SK-N-SH treated with all-trans-retinoic acid at 6 μM for 48 hours (cell line): Measurements from ENCODE around the gene NMRK2.

ENCODE experiments used
- ATAC-seq: fragments of 200-7000 bp; cut with Tn5 transposase; 3 replicates; pipeline ENCODE4 v1.9.1; 2020; ENCODE audit warnings: mild to moderate bottlenecking, moderate library complexity
- BACH2 ChIP-seq: fragments of 250-450 bp; sonication (Bioruptor Pico); IDR thresholded peaks from 2 replicates; pipeline ENCODE4 v1.9.0; 2021; ENCODE audit warnings: mild to moderate bottlenecking, borderline replicate concordance
- CSDC2 ChIP-seq: fragments of 250-450 bp; sonication (Bioruptor Pico); IDR thresholded peaks from 2 replicates; pipeline ENCODE4 v1.5.0; 2020; ENCODE audit warnings: mild to moderate bottlenecking, moderate library complexity
- ESRRG ChIP-seq: fragments of 250-450 bp; sonication (Bioruptor Pico); IDR thresholded peaks from 2 replicates; pipeline ENCODE4 v1.6.1; 2021; ENCODE audit warnings: mild to moderate bottlenecking
- GLIS3 ChIP-seq: fragments of 250-450 bp; sonication (Bioruptor Pico); IDR thresholded peaks from 2 replicates; pipeline ENCODE4 v1.5.0; 2020; ENCODE audit warnings: mild to moderate bottlenecking, moderate library complexity
- ISL1 ChIP-seq: fragments of 250-450 bp; sonication (Bioruptor Pico); IDR thresholded peaks from 2 replicates; pipeline ENCODE4 v2.1.2; 2022; ENCODE audit warnings: mild to moderate bottlenecking, moderate library complexity
- OSR1 ChIP-seq: fragments of 250-450 bp; sonication (Bioruptor Pico); IDR thresholded peaks from 2 replicates; pipeline ENCODE4 v1.8.0; 2022; ENCODE audit warnings: moderate library complexity, mild to moderate bottlenecking, inconsistent platforms
- PPARA ChIP-seq: fragments of 250-450 bp; sonication (Bioruptor Pico); IDR thresholded peaks from 2 replicates; pipeline ENCODE4 v1.5.0; 2020; ENCODE audit warnings: mild to moderate bottlenecking, borderline replicate concordance
- SNAI2 ChIP-seq: fragments of 250-450 bp; sonication (Bioruptor Pico); IDR thresholded peaks from 2 replicates; pipeline ENCODE4 v1.5.0; 2020; ENCODE audit warnings: mild to moderate bottlenecking, moderate library complexity
- TOX ChIP-seq: fragments of 250-450 bp; sonication (Bioruptor Pico); IDR thresholded peaks from 2 replicates; pipeline ENCODE4 v1.8.0; 2021; ENCODE audit warnings: mild to moderate bottlenecking, moderate library complexity, borderline replicate concordance
- ZC3H10 ChIP-seq: fragments of 250-450 bp; sonication (Bioruptor Pico); IDR thresholded peaks from 2 replicates; pipeline ENCODE4 v1.5.1; 2021; ENCODE audit warnings: mild to moderate bottlenecking, moderate library complexity
- ZFP3 ChIP-seq: fragments of 250-450 bp; sonication (Bioruptor Pico); IDR thresholded peaks from 2 replicates; pipeline ENCODE4 v1.5.0; 2020; ENCODE audit warnings: mild to moderate bottlenecking, moderate library complexity
- ZFP30 ChIP-seq: fragments of 450-650 bp; formaldehyde crosslinking; IDR thresholded peaks from 2 replicates; pipeline ENCODE4 v1.5.0; 2022; ENCODE audit warnings: mild to moderate bottlenecking, moderate library complexity
- ZNF565 ChIP-seq: fragments of 450-650 bp; formaldehyde crosslinking; conservative IDR thresholded peaks from 2 replicates; pipeline ENCODE4 v1.5.0; 2020; ENCODE audit warnings: low read depth, mild to moderate bottlenecking, moderate library complexity
- TF ChIP-seq, protein P1 (sequence below): fragments of 250-450 bp; sonication (Bioruptor Pico); IDR thresholded peaks from 2 replicates; pipeline ENCODE4 v1.5.1; 2021; ENCODE audit warnings: mild to moderate bottlenecking, moderate library complexity
- TF ChIP-seq, protein P2 (sequence below): fragments of 250-450 bp; sonication (Bioruptor Pico); IDR thresholded peaks from 2 replicates; pipeline ENCODE4 v1.8.0; 2021; ENCODE audit warnings: low read depth, mild to moderate bottlenecking, moderate library complexity, borderline replicate concordance
- TF ChIP-seq, protein P3 (sequence below): fragments of 250-450 bp; sonication (Bioruptor Pico); IDR thresholded peaks from 2 replicates; pipeline ENCODE4 v1.5.1; 2020; ENCODE audit warnings: low read depth, mild to moderate bottlenecking, moderate library complexity
- TF ChIP-seq, protein P4 (sequence below): fragments of 250-450 bp; sonication (Bioruptor Pico); IDR thresholded peaks from 2 replicates; pipeline ENCODE4 v1.8.0; 2020; ENCODE audit warnings: mild to moderate bottlenecking, moderate library complexity, borderline replicate concordance

Gene NMRK2

GRCh38 chr19:3984908-3985642 lies 52.2 kb downstream of the NMRK2 start, which contains the start of gene EEF2:
Gene EEF2, minus strand, starts transcription at chr19:3985463. Its CDS starts 83 bp downstream, at chr19:3985380.
- TF ChIP-seq, protein P1, sequence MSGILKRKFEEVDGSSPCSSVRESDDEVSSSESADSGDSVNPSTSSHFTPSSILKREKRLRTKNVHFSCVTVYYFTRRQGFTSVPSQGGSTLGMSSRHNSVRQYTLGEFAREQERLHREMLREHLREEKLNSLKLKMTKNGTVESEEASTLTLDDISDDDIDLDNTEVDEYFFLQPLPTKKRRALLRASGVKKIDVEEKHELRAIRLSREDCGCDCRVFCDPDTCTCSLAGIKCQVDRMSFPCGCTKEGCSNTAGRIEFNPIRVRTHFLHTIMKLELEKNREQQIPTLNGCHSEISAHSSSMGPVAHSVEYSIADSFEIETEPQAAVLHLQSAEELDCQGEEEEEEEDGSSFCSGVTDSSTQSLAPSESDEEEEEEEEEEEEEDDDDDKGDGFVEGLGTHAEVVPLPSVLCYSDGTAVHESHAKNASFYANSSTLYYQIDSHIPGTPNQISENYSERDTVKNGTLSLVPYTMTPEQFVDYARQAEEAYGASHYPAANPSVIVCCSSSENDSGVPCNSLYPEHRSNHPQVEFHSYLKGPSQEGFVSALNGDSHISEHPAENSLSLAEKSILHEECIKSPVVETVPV, result no peak
- TF ChIP-seq, protein P2, sequence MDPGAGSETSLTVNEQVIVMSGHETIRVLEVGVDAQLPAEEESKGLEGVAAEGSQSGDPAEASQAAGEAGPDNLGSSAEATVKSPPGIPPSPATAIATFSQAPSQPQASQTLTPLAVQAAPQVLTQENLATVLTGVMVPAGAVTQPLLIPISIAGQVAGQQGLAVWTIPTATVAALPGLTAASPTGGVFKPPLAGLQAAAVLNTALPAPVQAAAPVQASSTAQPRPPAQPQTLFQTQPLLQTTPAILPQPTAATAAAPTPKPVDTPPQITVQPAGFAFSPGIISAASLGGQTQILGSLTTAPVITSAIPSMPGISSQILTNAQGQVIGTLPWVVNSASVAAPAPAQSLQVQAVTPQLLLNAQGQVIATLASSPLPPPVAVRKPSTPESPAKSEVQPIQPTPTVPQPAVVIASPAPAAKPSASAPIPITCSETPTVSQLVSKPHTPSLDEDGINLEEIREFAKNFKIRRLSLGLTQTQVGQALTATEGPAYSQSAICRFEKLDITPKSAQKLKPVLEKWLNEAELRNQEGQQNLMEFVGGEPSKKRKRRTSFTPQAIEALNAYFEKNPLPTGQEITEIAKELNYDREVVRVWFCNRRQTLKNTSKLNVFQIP (CRISPR knock-in tag), result peak; percentile 86; the same call in 1 of the 2 replicates
- TF ChIP-seq ZFP3 (CRISPR knock-in tag), result no peak; the same call in 1 of the 2 replicates
- peak; percentile 24 for ATAC-seq

DNA sequence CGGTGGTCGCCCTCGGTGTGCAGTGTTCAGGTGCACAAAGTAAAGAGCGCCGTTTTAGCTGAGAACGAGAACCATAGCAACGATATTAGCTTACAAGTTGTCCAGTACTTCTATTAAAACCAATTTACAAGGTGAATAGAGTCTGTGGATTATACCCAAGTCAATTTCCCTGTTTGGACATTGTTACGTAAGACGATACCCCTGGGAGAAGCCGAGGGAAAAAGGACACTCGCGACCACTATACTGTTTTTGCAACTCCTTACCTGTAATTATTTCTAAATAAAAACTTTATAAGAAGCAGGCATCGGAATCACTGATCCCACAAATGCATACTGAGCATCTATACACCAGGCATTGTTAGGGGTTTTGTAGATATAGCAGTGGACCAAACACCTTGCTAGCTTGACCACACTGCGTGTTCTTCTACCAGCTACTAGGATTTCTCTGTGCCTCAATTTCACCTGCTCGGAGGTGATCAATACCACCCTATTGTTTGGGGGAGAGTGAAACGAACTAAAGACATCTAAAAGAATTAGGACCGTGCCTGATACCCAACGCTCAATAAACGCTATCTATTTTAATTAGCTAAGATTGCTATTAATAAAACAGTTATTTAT lies 52.9 kb downstream of the NMRK2 start:
- no peak for TF ChIP-seq SNAI2 (CRISPR knock-in tag)
- no peak for ATAC-seq

DNA sequence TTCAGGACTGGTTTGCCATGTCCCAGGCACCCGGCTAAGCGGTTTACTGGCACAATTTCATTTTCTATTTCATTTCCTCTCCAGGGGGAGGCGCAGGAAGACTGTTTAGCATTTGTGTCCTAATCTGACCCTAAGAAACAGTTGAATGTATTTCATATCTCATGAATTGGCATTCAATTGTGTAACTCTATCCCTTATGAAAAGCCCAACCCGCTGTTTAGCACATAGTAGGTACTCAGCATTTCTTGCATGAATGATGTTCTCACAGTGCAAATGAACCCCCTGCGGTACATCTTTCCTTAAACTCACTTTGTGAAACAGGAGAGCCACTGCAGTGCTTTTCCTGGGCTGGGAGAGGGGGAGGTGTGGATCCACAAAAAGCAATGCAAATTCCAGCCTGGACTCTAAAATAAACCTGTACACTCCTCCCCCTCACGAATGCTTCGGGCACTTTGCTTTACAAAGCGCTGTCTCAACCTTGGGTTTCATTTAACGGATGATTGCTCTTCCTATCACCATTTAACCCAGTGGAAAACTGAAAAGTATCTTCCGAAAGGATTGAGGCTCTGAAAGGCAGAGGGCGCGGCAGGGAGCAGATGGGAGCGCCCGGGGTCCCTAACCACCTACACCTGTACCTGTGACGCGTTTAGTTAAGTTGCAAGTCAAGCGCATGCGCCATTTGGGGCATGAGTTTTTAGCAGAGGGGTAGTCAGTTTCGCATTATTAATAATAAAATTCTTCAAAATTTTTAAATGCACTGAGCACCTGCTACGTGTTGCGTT lies 53.6 kb downstream of the NMRK2 start:
- no peak for TF ChIP-seq OSR1 (CRISPR knock-in tag)
- TF ChIP-seq, protein P1, result no peak
- TF ChIP-seq ZFP30 (CRISPR knock-in tag), result no peak
- TF ChIP-seq SNAI2 (CRISPR knock-in tag), result no peak
- TF ChIP-seq ESRRG (CRISPR knock-in tag), result no peak
- no peak for TF ChIP-seq GLIS3 (CRISPR knock-in tag)
- TF ChIP-seq BACH2, result no peak
- no peak for TF ChIP-seq ISL1 (CRISPR knock-in tag)
- TF ChIP-seq ZNF565, result no peak
- TF ChIP-seq ZFP3 (CRISPR knock-in tag), result no peak
- TF ChIP-seq, protein P3, sequence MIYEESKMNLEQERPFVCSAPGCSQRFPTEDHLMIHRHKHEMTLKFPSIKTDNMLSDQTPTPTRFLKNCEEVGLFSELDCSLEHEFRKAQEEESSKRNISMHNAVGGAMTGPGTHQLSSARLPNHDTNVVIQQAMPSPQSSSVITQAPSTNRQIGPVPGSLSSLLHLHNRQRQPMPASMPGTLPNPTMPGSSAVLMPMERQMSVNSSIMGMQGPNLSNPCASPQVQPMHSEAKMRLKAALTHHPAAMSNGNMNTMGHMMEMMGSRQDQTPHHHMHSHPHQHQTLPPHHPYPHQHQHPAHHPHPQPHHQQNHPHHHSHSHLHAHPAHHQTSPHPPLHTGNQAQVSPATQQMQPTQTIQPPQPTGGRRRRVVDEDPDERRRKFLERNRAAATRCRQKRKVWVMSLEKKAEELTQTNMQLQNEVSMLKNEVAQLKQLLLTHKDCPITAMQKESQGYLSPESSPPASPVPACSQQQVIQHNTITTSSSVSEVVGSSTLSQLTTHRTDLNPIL (CRISPR knock-in tag), result no peak
- TF ChIP-seq TOX (CRISPR knock-in tag), result no peak
- no peak for TF ChIP-seq CSDC2 (CRISPR knock-in tag)
- peak; percentile 66 for ATAC-seq

GRCh38 chr19:3987619-3988371 lies 54.9 kb downstream of the NMRK2 start:
- TF ChIP-seq ZNF565 (no peak), PPARA (CRISPR knock-in tag) (no peak), ZC3H10 (no peak), ESRRG (CRISPR knock-in tag) (no peak), SNAI2 (CRISPR knock-in tag) (no peak), OSR1 (CRISPR knock-in tag) (no peak)
- TF ChIP-seq, protein P4, sequence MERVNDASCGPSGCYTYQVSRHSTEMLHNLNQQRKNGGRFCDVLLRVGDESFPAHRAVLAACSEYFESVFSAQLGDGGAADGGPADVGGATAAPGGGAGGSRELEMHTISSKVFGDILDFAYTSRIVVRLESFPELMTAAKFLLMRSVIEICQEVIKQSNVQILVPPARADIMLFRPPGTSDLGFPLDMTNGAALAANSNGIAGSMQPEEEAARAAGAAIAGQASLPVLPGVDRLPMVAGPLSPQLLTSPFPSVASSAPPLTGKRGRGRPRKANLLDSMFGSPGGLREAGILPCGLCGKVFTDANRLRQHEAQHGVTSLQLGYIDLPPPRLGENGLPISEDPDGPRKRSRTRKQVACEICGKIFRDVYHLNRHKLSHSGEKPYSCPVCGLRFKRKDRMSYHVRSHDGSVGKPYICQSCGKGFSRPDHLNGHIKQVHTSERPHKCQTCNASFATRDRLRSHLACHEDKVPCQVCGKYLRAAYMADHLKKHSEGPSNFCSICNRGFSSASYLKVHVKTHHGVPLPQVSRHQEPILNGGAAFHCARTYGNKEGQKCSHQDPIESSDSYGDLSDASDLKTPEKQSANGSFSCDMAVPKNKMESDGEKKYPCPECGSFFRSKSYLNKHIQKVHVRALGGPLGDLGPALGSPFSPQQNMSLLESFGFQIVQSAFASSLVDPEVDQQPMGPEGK (CRISPR knock-in tag), result no peak
- ATAC-seq, result peak; percentile 8
